HFF-Myc (cell line): ENCODE data around the gene RHOXF2.
"Not testable (repeated sequence)": the region's sequence is repeated elsewhere in the genome, so short reads cannot be mapped to it uniquely, and the experiment has no call there.

Experiments used
- DNase-seq: peaks from one replicate; pipeline ENCODE4 v3.0.0-alpha.2; 2011; ENCODE audit warnings: low read depth; ENCODE audit errors: extremely low read depth
- H3K4me3 ChIP-seq: replicated peaks from 2 replicates; pipeline ENCODE4 v1.5.1; 2011; ENCODE audit warnings: low read depth, mild to moderate bottlenecking, control low read depth, low read length
- TF ChIP-seq, protein P1 (sequence below): IDR thresholded peaks from 2 replicates; pipeline ENCODE4 v1.5.1; 2012; ENCODE audit warnings: mild to moderate bottlenecking, low read depth, low read length, control low read depth; ENCODE audit errors: missing control alignments

The RHOXF2 gene, protein sequence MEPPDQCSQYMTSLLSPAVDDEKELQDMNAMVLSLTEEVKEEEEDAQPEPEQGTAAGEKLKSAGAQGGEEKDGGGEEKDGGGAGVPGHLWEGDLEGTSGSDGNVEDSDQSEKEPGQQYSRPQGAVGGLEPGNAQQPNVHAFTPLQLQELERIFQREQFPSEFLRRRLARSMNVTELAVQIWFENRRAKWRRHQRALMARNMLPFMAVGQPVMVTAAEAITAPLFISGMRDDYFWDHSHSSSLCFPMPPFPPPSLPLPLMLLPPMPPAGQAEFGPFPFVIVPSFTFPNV

DNA sequence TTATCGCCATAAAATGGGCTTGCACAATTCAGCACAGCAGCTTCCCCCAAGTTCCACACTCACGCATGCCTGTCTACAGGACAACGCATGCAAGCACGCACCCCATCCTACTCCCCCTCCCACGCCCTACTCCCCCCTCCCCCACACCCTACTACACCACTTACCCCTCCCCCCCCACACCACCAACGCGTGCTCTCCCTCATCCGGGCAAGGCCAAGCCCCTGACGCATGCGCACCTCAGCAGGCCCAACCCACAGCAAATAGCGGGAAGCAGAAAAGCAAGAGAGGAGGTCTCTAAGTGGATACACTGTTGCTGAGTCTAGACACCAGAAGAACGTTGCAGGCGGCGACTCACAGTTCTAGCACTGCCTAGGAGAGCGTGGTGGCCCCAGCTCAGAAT, at the start of gene RHOXF2:
Gene RHOXF2, plus strand, starts transcription at position 301 of the 400 bp plus-strand sequence. CDS start 138 bp downstream, outside the sequence.
- not testable (repeated sequence) for H3K4me3 ChIP-seq, DNase-seq

DNA sequence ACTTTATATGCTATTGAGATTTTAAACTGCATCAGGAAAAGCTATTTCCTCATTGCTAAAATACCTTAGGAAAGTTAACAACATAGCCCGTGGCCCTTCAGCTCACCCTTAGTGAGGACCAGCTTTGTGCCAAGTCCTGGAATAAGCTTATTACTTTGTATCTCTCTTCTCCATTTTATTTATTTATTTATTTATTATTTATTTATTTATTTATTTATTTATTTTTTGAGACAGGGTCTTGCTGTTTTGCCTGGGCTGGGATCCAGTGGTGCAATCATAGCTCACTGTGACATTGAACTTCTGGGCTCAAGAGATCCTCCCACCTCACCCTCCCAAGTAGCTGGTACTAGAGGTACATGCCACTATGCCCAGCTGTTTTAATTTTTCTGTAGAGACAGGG, 49.0 kb upstream of the RHOXF2 start:
- TF ChIP-seq, protein P1, sequence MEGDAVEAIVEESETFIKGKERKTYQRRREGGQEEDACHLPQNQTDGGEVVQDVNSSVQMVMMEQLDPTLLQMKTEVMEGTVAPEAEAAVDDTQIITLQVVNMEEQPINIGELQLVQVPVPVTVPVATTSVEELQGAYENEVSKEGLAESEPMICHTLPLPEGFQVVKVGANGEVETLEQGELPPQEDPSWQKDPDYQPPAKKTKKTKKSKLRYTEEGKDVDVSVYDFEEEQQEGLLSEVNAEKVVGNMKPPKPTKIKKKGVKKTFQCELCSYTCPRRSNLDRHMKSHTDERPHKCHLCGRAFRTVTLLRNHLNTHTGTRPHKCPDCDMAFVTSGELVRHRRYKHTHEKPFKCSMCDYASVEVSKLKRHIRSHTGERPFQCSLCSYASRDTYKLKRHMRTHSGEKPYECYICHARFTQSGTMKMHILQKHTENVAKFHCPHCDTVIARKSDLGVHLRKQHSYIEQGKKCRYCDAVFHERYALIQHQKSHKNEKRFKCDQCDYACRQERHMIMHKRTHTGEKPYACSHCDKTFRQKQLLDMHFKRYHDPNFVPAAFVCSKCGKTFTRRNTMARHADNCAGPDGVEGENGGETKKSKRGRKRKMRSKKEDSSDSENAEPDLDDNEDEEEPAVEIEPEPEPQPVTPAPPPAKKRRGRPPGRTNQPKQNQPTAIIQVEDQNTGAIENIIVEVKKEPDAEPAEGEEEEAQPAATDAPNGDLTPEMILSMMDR = no peak
- no peak for DNase-seq
- H3K4me3 ChIP-seq = no peak overlapping the region

DNA sequence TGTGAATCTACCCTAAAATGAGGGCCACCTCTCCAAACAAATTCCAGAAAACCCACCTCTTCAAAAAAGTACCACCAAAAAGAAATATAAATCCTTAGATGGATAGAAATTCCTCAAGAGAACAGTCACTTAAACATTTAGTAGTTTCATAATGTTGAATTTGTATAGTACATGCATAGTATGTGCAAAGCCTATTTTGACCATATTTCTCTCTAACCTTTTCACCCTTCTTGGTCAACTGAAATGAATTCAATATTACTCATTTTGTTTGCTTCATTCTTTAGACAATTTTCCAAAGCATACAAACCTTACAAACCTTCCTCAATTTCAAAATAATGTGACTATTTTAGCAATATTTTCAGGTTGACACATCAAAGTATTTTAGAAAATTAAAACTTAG, 46.8 kb upstream of the RHOXF2 start:
- TF ChIP-seq, protein P1 = no peak
- no peak for DNase-seq
- H3K4me3 ChIP-seq = no peak overlapping the region

- no peak within 1 kb of the TSS for H3K4me3 ChIP-seq
- no peak for DNase-seq
- TF ChIP-seq, protein P1 = no peak
These were observed 42.9 kb upstream of the RHOXF2 start, which contains the start of gene RHOXF1 for GRCh38 chrX:120115438-120115963. Gene RHOXF1, minus strand, starts transcription at chrX:120115913. Its CDS starts 51 bp downstream, at chrX:120115862.

DNA sequence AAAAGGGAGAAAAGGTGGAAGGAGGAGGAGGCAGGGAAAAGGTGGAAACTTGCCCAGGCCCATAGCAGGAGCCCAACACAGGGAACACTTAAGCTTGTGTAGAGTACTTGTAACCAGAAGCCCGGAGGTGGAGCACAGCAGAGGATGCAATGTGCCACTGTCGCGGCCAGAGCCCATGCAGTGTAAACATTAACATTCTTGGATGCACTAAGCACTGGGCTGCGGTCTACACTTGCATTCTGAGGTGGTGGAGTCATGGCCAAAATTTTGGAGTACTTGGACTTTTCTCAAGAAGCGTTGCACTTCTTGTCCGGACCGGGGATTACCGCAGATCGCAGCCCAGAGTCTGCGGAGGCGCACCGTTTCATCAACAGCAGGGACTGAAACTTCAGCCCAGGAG, 38.2 kb upstream of the RHOXF2 start:
- TF ChIP-seq, protein P1 = no peak

GRCh38 chrX:120125444-120125843, 33.0 kb upstream of the RHOXF2 start:
- TF ChIP-seq, protein P1 = no peak
- H3K4me3 ChIP-seq = no peak overlapping the region
- DNase-seq = no peak

More for the DNA sequence above, 38.2 kb upstream of the RHOXF2 start:
- no peak for DNase-seq
- H3K4me3 ChIP-seq = no peak overlapping the region

GRCh38 chrX:120128306-120128846, 30.0 kb upstream of the RHOXF2 start:
- not testable (repeated sequence) for H3K4me3 ChIP-seq, DNase-seq
